K562 (cell line): ENCODE data around the gene WDR27. TPM values are rescaled to one million over a fixed set of nuclear protein-coding genes. Genes with fewer than 3 reads are reported as not detected.

Source experiments
- CBFA2T3 ChIP-seq: fragments of 450-650 bp; IDR thresholded peaks from 2 replicates; pipeline ENCODE4 v1.6.1; 2017
- CBX5 ChIP-seq: IDR thresholded peaks from 2 replicates; pipeline ENCODE4 v1.6.1; 2014; ENCODE audit warnings: low read depth, borderline replicate concordance
- CBX8 ChIP-seq: fragments of 200-600 bp; sonication (generic); IDR thresholded peaks from 2 replicates; pipeline ENCODE4 v1.6.1; 2012; ENCODE audit warnings: borderline replicate concordance, mixed run types, low read depth, mild to moderate bottlenecking, moderate library complexity, mixed read lengths, low read length, control low read depth, inconsistent platforms; ENCODE audit not compliant: poor library complexity, severe bottlenecking; ENCODE audit errors: extremely low read depth
- CREBBP ChIP-seq: IDR thresholded peaks from one replicate; pipeline ENCODE4 v1.6.1; 2012; ENCODE audit warnings: low read depth, mild to moderate bottlenecking, control low read depth, inconsistent platforms, low read length
- GTF2B ChIP-seq: IDR thresholded peaks from 2 replicates; pipeline ENCODE4 v1.6.1; 2011; ENCODE audit not compliant: insufficient read length; ENCODE audit errors: extremely low read depth
- HNRNPUL1 ChIP-seq: fragments of 200-400 bp; formaldehyde crosslinking; IDR thresholded peaks from 2 replicates; pipeline ENCODE4 v1.6.1; 2017; ENCODE audit warnings: low read length
- KAT7 ChIP-seq: sonication (generic); formaldehyde crosslinking; IDR thresholded peaks from 2 replicates; pipeline ENCODE4 v1.8.0; 2022; ENCODE audit warnings: missing genetic modification reagents, mild to moderate bottlenecking, borderline replicate concordance
- L3MBTL2 ChIP-seq: fragments of 450-650 bp; IDR thresholded peaks from 2 replicates; pipeline ENCODE4 v1.6.1; 2016; ENCODE audit warnings: mild to moderate bottlenecking, moderate library complexity
- LCOR ChIP-seq: sonication (generic); formaldehyde crosslinking; IDR thresholded peaks from 2 replicates; pipeline ENCODE4 v1.8.0; 2022; ENCODE audit warnings: mild to moderate bottlenecking, missing genetic modification reagents
- MLX ChIP-seq, 2 experiments: fragments of 450-650 bp in 1 of 2; sonication (generic) in 1 of 2; formaldehyde crosslinking; conservative IDR thresholded peaks; 2 replicates each; pipeline versions ENCODE4 v1.4.0 to v1.8.1; 2020 to 2022; ENCODE audit warnings: mild to moderate bottlenecking in 1 of 2, missing genetic modification reagents in 1 of 2
- RREB1 ChIP-seq: fragments of 250-450 bp; sonication (Bioruptor Pico); IDR thresholded peaks from 2 replicates; pipeline ENCODE4 v1.4.0; 2020
- UBTF ChIP-seq, 2 experiments: IDR thresholded peaks; 2 replicates each; pipeline ENCODE4 v1.6.1; 2012; ENCODE audit warnings: improper control_type of control experiment in 2 of 2, low read depth in 2 of 2, low read length in 2 of 2, borderline replicate concordance in 1 of 2
- YY1 ChIP-seq, 3 experiments: IDR thresholded peaks; 2 replicates each; pipeline ENCODE4 v1.6.1; 2011; ENCODE audit warnings: low read length in 2 of 3, mild to moderate bottlenecking in 2 of 3, moderate library complexity in 2 of 3, borderline replicate concordance in 1 of 3, control low read depth in 1 of 3, low read depth in 1 of 3; ENCODE audit not compliant: insufficient read depth in 3 of 3, insufficient replicate concordance in 2 of 3, control insufficient read depth in 1 of 3, insufficient read length in 1 of 3; ENCODE audit errors: extremely low read depth in 1 of 3
- ZNF146 ChIP-seq: IDR thresholded peaks from one replicate; pipeline ENCODE4 v1.6.1; 2018; ENCODE audit warnings: missing compliant biosample characterization; ENCODE audit not compliant: unreplicated experiment
- ZNF197 ChIP-seq: fragments of 200-800 bp; sonication (Bioruptor generic); IDR thresholded peaks from 2 replicates; pipeline ENCODE4 v1.6.1; 2016; ENCODE audit warnings: low read depth, missing genetic modification characterization, missing compliant biosample characterization
- ZNF3 ChIP-seq: fragments of 250-450 bp; sonication (Bioruptor Pico); IDR thresholded peaks from 2 replicates; pipeline ENCODE4 v1.5.0; 2021; ENCODE audit warnings: mild to moderate bottlenecking, moderate library complexity
- polyA plus RNA-seq, 8 experiments: library from polyadenylated mRNA; depleted of rRNA in 4 of 8; stranded (reverse) in 5 of 8; unstranded in 3 of 8; fragments of >200 nt; fragmentation: Nextera tagmentation in 2 of 8; fragmentation: Illumina TruSeq in 1 of 8; extraction: Ambion mirVana in 2 of 8; extraction: Trizol in 1 of 8; gene quantifications; 2 replicates each; pipeline versions ENCODE4 v1.2.1 to v1.2.3, GENCODE V29; 2011 to 2014; ENCODE audit warnings: inconsistent platforms in 1 of 8, missing spikeins in 1 of 8
- total RNA-seq, 7 experiments: library from RNA; depleted of rRNA in 6 of 7; stranded (reverse); fragments of >200 nt in 6 of 7; fragmentation: Illumina TruSeq in 2 of 7; extraction: Trizol in 2 of 7; gene quantifications; 2 replicates each; pipeline versions ENCODE4 v1.2.1 to v1.2.3, GENCODE V29; 2011 to 2021; ENCODE audit warnings: low replicate concordance in 1 of 7

WDR27 gene
- total and polyA plus RNA-seq, 9 of the 15 experiments (the other 6 are each of a cell fraction or from before 2014, with no cell fraction given): 4.3 to 77.2 (median 22.7) TPM

- TF ChIP-seq CBX5 (0 out of 2 replicates have a peak, but pooled peaks have one; percentile 16), LCOR (CRISPR knock-in tag) (peak; percentile 36; the same call in 1 of the 2 replicates), RREB1 (0 out of 2 replicates have a peak, but pooled peaks have one; percentile 14), L3MBTL2 (peak; percentile 92), HNRNPUL1 (no peak), YY1 (IDR thresholded peaks at IDR 0.05; ENCODE audit: borderline replicate concordance in 1 of 3, control insufficient read depth in 1 of 3, extremely low read depth in 1 of 3, insufficient read depth in 3 of 3, insufficient read length in 1 of 3, insufficient replicate concordance in 2 of 3, low read depth in 1 of 3, low read length in 2 of 3) (peak in 1 of 3 experiments; percentile 48), GTF2B (no peak), KAT7 (CRISPR knock-in tag) (no peak), MLX (CRISPR knock-in tag; conservative IDR thresholded peaks at IDR 0.05) (no peak), CBFA2T3 (0 out of 2 replicates have a peak, but pooled peaks have one; percentile 8), ZNF146 (no peak), CBX8 (no peak), UBTF (IDR thresholded peaks at IDR 0.05; ENCODE audit: borderline replicate concordance in 1 of 2, low read depth in 2 of 2, low read length in 2 of 2) (peak in 1 of 2 experiments; percentile 84; a peak in 1 of 4 replicates), CREBBP (no peak), ZNF3 (no peak), ZNF197 (CRISPR knock-in tag) (no peak)
Observed at GRCh38 chr6:169452117-169452868, 249.5 kb downstream of the WDR27 start (continued).
